ENCODE measurements around the gene TMCO4.
A peak's percentile ranks its signal among the peaks of the same experiment; 100 is the strongest.
"Not testable (repeated sequence)": the region's sequence is repeated elsewhere in the genome, so short reads cannot be mapped to it uniquely, and the experiment has no call there.

The TMCO4 gene

GRCh38 chr1:19644681-19645410 is 154.9 kb downstream of the TMCO4 start:
- H3K27ac ChIP-seq (ENCODE audit: low read depth, low read length) = no peak overlapping the region
- H3K27me3 ChIP-seq (ENCODE audit: control insufficient read depth, insufficient read depth, low read length) = peaks cover 44% of the 10 kb centered on the region
- no peaks in the 10 kb centered on the region for H3K36me3 ChIP-seq (ENCODE audit: control insufficient read depth, insufficient read depth, low read length)
- H3K4me3 ChIP-seq (ENCODE audit: low read depth, low read length) = peak overlapping the region; percentile 75
- peaks cover 14% of the 10 kb centered on the region for H3K4me1 ChIP-seq (ENCODE audit: control insufficient read depth, insufficient read depth, low read length)
- H3K9ac ChIP-seq (ENCODE audit: low read depth, low read length) = peak overlapping the region; percentile 3; the same call in 1 of the 2 replicates
- no peaks in the 10 kb centered on the region for H3K9me3 ChIP-seq (ENCODE audit: control insufficient read depth, insufficient read depth, low read length)

- Histone ChIP-seq H3K4me3 (ENCODE audit: low read depth, low read length) (peak overlapping the region; percentile 75; the same call in 1 of the 2 replicates), H3K36me3 (ENCODE audit: control insufficient read depth, insufficient read depth, low read length) (no peaks in the 10 kb centered on the region), H3K9me3 (ENCODE audit: control insufficient read depth, insufficient read depth, low read length) (no peaks in the 10 kb centered on the region), H3K27ac (ENCODE audit: low read depth, low read length) (no peak overlapping the region), H3K9ac (ENCODE audit: low read depth, low read length) (no peak overlapping the region; the same call in 1 of the 2 replicates), H3K4me1 (ENCODE audit: control insufficient read depth, insufficient read depth, low read length) (peaks cover 14% of the 10 kb centered on the region), H3K27me3 (ENCODE audit: control insufficient read depth, insufficient read depth, low read length) (peaks cover 44% of the 10 kb centered on the region)
These were observed 155.4 kb downstream of the TMCO4 start for GRCh38 chr1:19644395-19644680.

DNA sequence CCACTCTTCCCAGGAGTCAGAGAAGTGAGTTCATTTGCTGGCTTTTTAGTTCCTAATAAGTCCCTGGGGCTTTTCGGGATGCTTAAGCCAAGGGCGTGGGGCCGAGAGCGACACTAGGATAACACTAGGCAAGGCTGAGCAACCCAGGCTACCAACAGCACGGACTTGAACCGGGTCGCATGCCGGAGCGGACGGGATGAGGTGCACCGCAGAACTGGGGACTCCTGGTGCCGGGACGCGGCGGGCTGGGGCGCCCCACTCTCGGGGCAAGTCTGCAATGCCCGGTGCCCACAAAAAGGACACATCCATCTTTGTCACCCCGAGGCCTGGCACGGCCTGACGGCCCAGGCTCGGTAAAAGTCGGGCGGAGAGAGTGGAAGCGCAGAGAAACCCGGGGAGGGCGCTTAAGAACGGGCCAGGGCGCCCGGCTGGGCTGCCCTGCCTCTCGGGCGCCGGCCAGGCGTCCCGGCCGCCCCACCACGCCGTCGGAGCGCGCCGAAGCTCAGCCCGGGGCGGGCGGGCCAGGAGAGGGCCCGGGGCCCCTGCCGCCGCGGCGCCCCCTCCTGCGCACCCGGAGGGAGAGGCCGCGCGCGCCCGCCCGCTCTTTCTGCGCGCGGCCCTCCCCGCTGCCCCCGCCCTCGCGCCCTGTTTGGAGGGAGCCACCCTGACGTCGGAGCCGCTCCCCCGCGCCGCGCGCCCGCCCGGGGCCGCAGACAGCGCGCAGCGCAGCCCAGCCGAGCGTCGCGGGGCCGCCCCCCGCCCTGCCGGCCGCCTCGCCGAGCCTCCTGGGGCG is 155.9 kb downstream of the TMCO4 start, which contains the start of gene NBL1:
TSS of gene NBL1 (plus strand) at position 710 of the 793 bp plus-strand sequence. CDS start 10,720 bp downstream, outside the sequence.
- peak within 1 kb of the TSS; percentile 3; the same call in 1 of the 2 replicates for H3K9ac ChIP-seq (ENCODE audit: low read depth, low read length)
- H3K4me3 ChIP-seq (ENCODE audit: low read depth, low read length) = peak within 1 kb of the TSS; percentile 75
- H3K27me3 ChIP-seq (ENCODE audit: control insufficient read depth, insufficient read depth, low read length) = peaks cover 44% of the 10 kb centered on the region
- no peaks in the 10 kb centered on the region for H3K9me3 ChIP-seq (ENCODE audit: control insufficient read depth, insufficient read depth, low read length)
- peaks cover 14% of the 10 kb centered on the region for H3K4me1 ChIP-seq (ENCODE audit: control insufficient read depth, insufficient read depth, low read length)
- no peaks in the 10 kb centered on the region for H3K36me3 ChIP-seq (ENCODE audit: control insufficient read depth, insufficient read depth, low read length)
- no peak within 1 kb of the TSS for H3K27ac ChIP-seq (ENCODE audit: low read depth, low read length)

DNA sequence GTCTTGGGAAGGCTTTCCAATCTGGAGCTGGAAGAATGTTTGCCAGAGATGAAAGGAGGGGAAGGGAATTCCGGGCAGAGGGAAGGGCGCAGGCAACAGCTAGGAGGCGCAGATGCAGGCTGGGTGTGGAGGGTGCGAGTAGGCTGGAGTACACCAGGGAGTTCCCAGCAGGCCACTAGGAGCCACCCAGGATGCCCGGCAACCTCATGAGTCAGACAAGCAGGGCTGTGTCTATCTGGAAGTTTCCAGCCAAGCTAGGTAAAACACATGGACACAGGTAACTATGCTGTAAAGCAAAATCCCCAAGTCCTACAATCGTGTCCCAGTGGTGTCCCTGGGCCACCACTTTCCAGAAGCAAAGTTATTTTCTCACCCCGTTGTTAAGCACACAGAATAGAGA is 156.6 kb downstream of the TMCO4 start:
- Histone ChIP-seq H3K9ac (ENCODE audit: low read depth, low read length) (no peak overlapping the region), H3K9me3 (ENCODE audit: control insufficient read depth, insufficient read depth, low read length) (no peaks in the 10 kb centered on the region), H3K27me3 (ENCODE audit: control insufficient read depth, insufficient read depth, low read length) (peaks cover 44% of the 10 kb centered on the region), H3K27ac (ENCODE audit: low read depth, low read length) (no peak overlapping the region), H3K4me1 (ENCODE audit: control insufficient read depth, insufficient read depth, low read length) (peaks cover 14% of the 10 kb centered on the region), H3K36me3 (ENCODE audit: control insufficient read depth, insufficient read depth, low read length) (no peaks in the 10 kb centered on the region), H3K4me3 (ENCODE audit: low read depth, low read length) (peak overlapping the region; percentile 75; the same call in 1 of the 2 replicates)

DNA sequence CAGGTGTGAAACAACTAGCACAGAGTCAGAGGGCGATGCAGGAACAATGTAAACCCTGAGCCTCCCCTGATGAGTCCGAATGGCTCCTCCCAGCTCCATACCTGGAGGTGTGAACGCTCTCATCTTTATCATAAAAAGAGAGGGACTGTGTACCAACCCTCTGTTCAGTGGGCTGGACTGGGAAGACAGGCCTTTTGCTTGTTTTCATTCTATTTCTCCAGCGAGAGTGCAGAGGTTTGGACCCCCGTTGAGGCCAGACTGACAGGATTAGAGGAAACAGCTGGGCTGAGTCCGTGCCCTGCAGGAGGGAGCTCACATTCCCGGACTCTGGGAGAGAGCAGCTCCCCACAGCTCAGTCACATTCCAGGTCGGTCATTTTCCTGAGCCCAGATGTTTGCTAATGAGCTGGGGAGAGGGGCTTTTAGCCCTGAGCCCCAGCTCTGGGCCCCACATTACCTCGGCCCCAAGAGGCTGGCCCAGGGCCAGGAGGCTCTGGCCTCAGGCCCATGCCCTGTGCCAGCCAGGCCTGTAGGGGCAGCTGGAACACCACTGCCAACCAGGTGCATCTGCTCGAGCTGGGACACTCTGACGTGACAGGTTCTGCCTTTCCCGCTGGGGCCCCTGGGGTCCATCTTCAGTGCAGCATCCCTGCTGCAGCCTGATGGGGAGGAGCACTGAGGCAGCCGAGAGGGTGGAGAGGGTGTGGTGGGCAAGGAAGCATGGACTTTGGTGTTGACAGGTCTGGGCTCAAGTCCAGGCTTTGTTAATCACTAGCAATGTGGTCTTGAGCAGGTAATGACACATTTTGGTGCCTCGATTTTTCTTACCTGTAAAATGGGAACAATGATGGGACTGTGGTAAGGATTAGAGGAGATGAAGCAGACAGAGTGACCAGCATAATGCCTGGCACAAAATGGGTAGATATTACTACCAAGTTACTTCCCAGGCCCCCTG is 159.1 kb downstream of the TMCO4 start:
- H3K9ac ChIP-seq (ENCODE audit: low read depth, low read length) = no peak overlapping the region
- H3K9me3 ChIP-seq (ENCODE audit: control insufficient read depth, insufficient read depth, low read length) = no peaks in the 10 kb centered on the region
- H3K27ac ChIP-seq (ENCODE audit: low read depth, low read length) = peak overlapping the region; percentile 76
- peaks cover 14% of the 10 kb centered on the region for H3K4me1 ChIP-seq (ENCODE audit: control insufficient read depth, insufficient read depth, low read length)
- peaks cover 37% of the 10 kb centered on the region for H3K27me3 ChIP-seq (ENCODE audit: control insufficient read depth, insufficient read depth, low read length)
- no peak overlapping the region for H3K4me3 ChIP-seq (ENCODE audit: low read depth, low read length)
- H3K36me3 ChIP-seq (ENCODE audit: control insufficient read depth, insufficient read depth, low read length) = no peaks in the 10 kb centered on the region

DNA sequence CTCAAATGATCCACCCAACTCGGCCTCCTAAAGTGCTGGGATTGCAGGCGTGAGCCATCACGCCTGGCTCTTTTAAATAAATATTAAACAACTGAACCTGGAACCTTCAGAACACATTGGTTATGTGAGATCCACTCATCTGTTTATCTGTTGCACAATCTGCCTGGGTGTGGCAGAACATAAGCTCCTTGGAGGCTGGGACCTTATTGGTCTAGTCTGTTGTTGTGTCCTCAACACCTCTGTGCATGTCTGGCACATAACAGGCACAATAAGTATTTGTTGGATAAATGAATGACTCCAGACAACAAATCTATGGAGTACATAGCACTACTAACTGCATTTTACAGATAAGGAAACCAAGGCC is 159.7 kb downstream of the TMCO4 start:
- H3K4me3 ChIP-seq (ENCODE audit: low read depth, low read length) = no peak overlapping the region
- no peaks in the 10 kb centered on the region for H3K9me3 ChIP-seq (ENCODE audit: control insufficient read depth, insufficient read depth, low read length)
- H3K4me1 ChIP-seq (ENCODE audit: control insufficient read depth, insufficient read depth, low read length) = peaks cover 12% of the 10 kb centered on the region
- H3K27me3 ChIP-seq (ENCODE audit: control insufficient read depth, insufficient read depth, low read length) = peaks cover 30% of the 10 kb centered on the region
- H3K9ac ChIP-seq (ENCODE audit: low read depth, low read length) = no peak overlapping the region
- no peaks in the 10 kb centered on the region for H3K36me3 ChIP-seq (ENCODE audit: control insufficient read depth, insufficient read depth, low read length)
- peak overlapping the region; percentile 76 for H3K27ac ChIP-seq (ENCODE audit: low read depth, low read length)

GRCh38 chr1:19639228-19639627 is 160.5 kb downstream of the TMCO4 start:
- Histone ChIP-seq H3K27me3 (ENCODE audit: control insufficient read depth, insufficient read depth, low read length) (peaks cover 24% of the 10 kb centered on the region), H3K4me1 (ENCODE audit: control insufficient read depth, insufficient read depth, low read length) (peaks cover 12% of the 10 kb centered on the region)
- not testable (repeated sequence) for H3K9ac ChIP-seq (ENCODE audit: low read depth, low read length); H3K9me3 ChIP-seq (ENCODE audit: control insufficient read depth, insufficient read depth, low read length); H3K27ac ChIP-seq (ENCODE audit: low read depth, low read length); H3K36me3 ChIP-seq (ENCODE audit: control insufficient read depth, insufficient read depth, low read length); H3K4me3 ChIP-seq (ENCODE audit: low read depth, low read length)

- Histone ChIP-seq H3K9ac (ENCODE audit: low read depth, low read length) (no peak overlapping the region), H3K4me1 (ENCODE audit: control insufficient read depth, insufficient read depth, low read length) (peaks cover 12% of the 10 kb centered on the region), H3K27me3 (ENCODE audit: control insufficient read depth, insufficient read depth, low read length) (peaks cover 12% of the 10 kb centered on the region), H3K36me3 (ENCODE audit: control insufficient read depth, insufficient read depth, low read length) (no peaks in the 10 kb centered on the region), H3K9me3 (ENCODE audit: control insufficient read depth, insufficient read depth, low read length) (no peaks in the 10 kb centered on the region), H3K27ac (ENCODE audit: low read depth, low read length) (no peak overlapping the region), H3K4me3 (ENCODE audit: low read depth, low read length) (no peak overlapping the region)
These were observed 162.1 kb downstream of the TMCO4 start for GRCh38 chr1:19637606-19638005.

DNA sequence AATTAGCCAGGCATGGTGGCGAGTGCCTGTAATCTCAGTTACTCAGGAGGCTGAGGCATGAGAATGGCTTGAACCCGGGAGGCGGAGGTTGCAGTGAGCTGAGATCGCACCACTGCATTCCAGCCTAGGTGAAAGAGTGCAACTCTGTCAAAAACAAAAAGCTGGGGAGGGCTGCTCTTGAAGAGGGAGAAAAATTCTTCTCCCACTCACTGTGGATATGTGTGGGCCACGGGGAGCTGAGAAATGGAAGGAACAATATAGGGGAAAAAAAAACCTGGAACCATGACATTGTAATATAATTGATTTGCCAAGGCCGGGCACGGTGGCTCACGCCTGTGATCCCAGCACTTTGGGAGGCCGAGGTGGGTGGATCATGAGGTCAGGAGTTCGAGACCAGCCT is 163.0 kb downstream of the TMCO4 start:
- not testable (repeated sequence) for H3K27me3 ChIP-seq (ENCODE audit: control insufficient read depth, insufficient read depth, low read length); H3K4me3 ChIP-seq (ENCODE audit: low read depth, low read length); H3K9me3 ChIP-seq (ENCODE audit: control insufficient read depth, insufficient read depth, low read length); H3K9ac ChIP-seq (ENCODE audit: low read depth, low read length); H3K27ac ChIP-seq (ENCODE audit: low read depth, low read length); H3K36me3 ChIP-seq (ENCODE audit: control insufficient read depth, insufficient read depth, low read length)
- peaks cover 12% of the 10 kb centered on the region for H3K4me1 ChIP-seq (ENCODE audit: control insufficient read depth, insufficient read depth, low read length)

GRCh38 chr1:19636065-19636464 is 163.7 kb downstream of the TMCO4 start:
- peaks cover 10% of the 10 kb centered on the region for H3K4me1 ChIP-seq (ENCODE audit: control insufficient read depth, insufficient read depth, low read length)
- H3K4me3 ChIP-seq (ENCODE audit: low read depth, low read length) = no peak overlapping the region
- no peak overlapping the region for H3K27ac ChIP-seq (ENCODE audit: low read depth, low read length)

More at GRCh38 chr1:19636065-19636464, 163.7 kb downstream of the TMCO4 start:
- no peaks in the 10 kb centered on the region for H3K9me3 ChIP-seq (ENCODE audit: control insufficient read depth, insufficient read depth, low read length)
- H3K27me3 ChIP-seq (ENCODE audit: control insufficient read depth, insufficient read depth, low read length) = no peaks in the 10 kb centered on the region
- H3K9ac ChIP-seq (ENCODE audit: low read depth, low read length) = no peak overlapping the region
- H3K36me3 ChIP-seq (ENCODE audit: control insufficient read depth, insufficient read depth, low read length) = no peaks in the 10 kb centered on the region
